GM19043 (cell line): ENCODE results near the gene JAML.

Experiments
- ATAC-seq: cut with Tn5 transposase; IDR thresholded peaks from one replicate; pipeline ENCODE4 v1.9.1; 2021; ENCODE audit warnings: low read depth; ENCODE audit not compliant: unreplicated experiment

JAML gene

GRCh38 chr11:118224511-118225188 is at the start of gene JAML:
Gene JAML (minus strand): TSS chr11:118225011. CDS start chr11:118214866, 10,145 bp downstream.
- peak; percentile 44 for ATAC-seq

- no peak for ATAC-seq
Observed at GRCh38 chr11:118274186-118274585, 49.4 kb upstream of the JAML start.

- no peak for ATAC-seq
Observed at GRCh38 chr11:118272001-118272400, 47.2 kb upstream of the JAML start.

GRCh38 chr11:118267486-118267885 is 42.7 kb upstream of the JAML start:
- ATAC-seq = no peak

GRCh38 chr11:118265954-118266353 is 41.1 kb upstream of the JAML start:
- no peak for ATAC-seq

- ATAC-seq = no peak
Observed at GRCh38 chr11:118264569-118265465, 40.0 kb upstream of the JAML start.

GRCh38 chr11:118263695-118264568 is 39.1 kb upstream of the JAML start, which contains the start of gene MPZL2:
Gene MPZL2 (minus strand): TSS chr11:118264297. CDS start chr11:118264153, 144 bp downstream.
- ATAC-seq = no peak

GRCh38 chr11:118263112-118263511 is 38.3 kb upstream of the JAML start:
- no peak for ATAC-seq

- no peak for ATAC-seq
Observed at GRCh38 chr11:118260353-118260752, 35.5 kb upstream of the JAML start.

- no peak for ATAC-seq
Observed at GRCh38 chr11:118259138-118259537, 34.3 kb upstream of the JAML start.

- ATAC-seq = no peak
Observed at GRCh38 chr11:118258410-118258809, 33.6 kb upstream of the JAML start.

- ATAC-seq = no peak
Observed at GRCh38 chr11:118252688-118253087, 27.9 kb upstream of the JAML start.

GRCh38 chr11:118251858-118252652 is 27.2 kb upstream of the JAML start, which contains the start of gene MPZL3:
Gene MPZL3 (minus strand): TSS chr11:118252365. CDS start chr11:118252294, 71 bp downstream.
- ATAC-seq = peak; percentile 74

GRCh38 chr11:118247041-118247440 is 22.2 kb upstream of the JAML start:
- ATAC-seq = no peak

GRCh38 chr11:118245936-118246562 is 21.2 kb upstream of the JAML start:
- ATAC-seq = no peak

GRCh38 chr11:118243993-118244762 is 19.4 kb upstream of the JAML start:
- no peak for ATAC-seq

- ATAC-seq = no peak
Observed at GRCh38 chr11:118243161-118243560, 18.4 kb upstream of the JAML start.

GRCh38 chr11:118241764-118242098 is 16.9 kb upstream of the JAML start:
- no peak for ATAC-seq
